Immature natural killer cell (primary cell): ENCODE data around the gene AOPEP. TPM values are rescaled to one million over a fixed set of nuclear protein-coding genes. Genes with fewer than 3 reads are reported as not detected.
A peak's percentile ranks its signal among the peaks of the same experiment; 100 is the strongest.
"Not testable (repeated sequence)": the region's sequence is repeated elsewhere in the genome, so short reads cannot be mapped to it uniquely, and the experiment has no call there.

Experiments used
- DNase-seq, 3 donors: peaks; one replicate each; pipeline ENCODE4 v3.0.0; 2022; ENCODE audit warnings: mixed read lengths in 1 of 3
- H3K27ac Mint-ChIP-seq, 6 donors: one replicate each; pipeline ENCODE4 v1.8.0; 2020; ENCODE audit warnings: mixed read lengths in 6 of 6, mild to moderate bottlenecking in 5 of 6, inconsistent platforms in 4 of 6, moderate library complexity in 3 of 6
- H3K27me3 Mint-ChIP-seq, 3 donors: one replicate each; pipeline ENCODE4 v1.8.0; 2020 to 2021; ENCODE audit warnings: low read depth in 3 of 3, mild to moderate bottlenecking in 3 of 3, mixed read lengths in 3 of 3, moderate library complexity in 3 of 3, inconsistent platforms in 1 of 3
- H3K36me3 Mint-ChIP-seq, 3 donors: one replicate each; pipeline ENCODE4 v1.8.0; 2020; ENCODE audit warnings: mixed read lengths in 3 of 3, inconsistent platforms in 2 of 3, mild to moderate bottlenecking in 2 of 3
- H3K4me1 Mint-ChIP-seq, 2 donors: one replicate each; pipeline ENCODE4 v1.8.0; 2020; ENCODE audit warnings: inconsistent platforms in 2 of 2, mild to moderate bottlenecking in 2 of 2, mixed read lengths in 2 of 2, moderate library complexity in 1 of 2
- H3K4me3 Mint-ChIP-seq, 5 donors: one replicate each; pipeline ENCODE4 v1.8.0; 2020; ENCODE audit warnings: mild to moderate bottlenecking in 5 of 5, mixed read lengths in 5 of 5, inconsistent platforms in 3 of 5, moderate library complexity in 3 of 5
- H3K9me3 Mint-ChIP-seq, 6 donors: one replicate each; pipeline ENCODE4 v1.8.0; 2020; ENCODE audit warnings: mild to moderate bottlenecking in 6 of 6, mixed read lengths in 6 of 6, inconsistent platforms in 4 of 6, moderate library complexity in 3 of 6
- polyA plus RNA-seq, 3 donors: library from polyadenylated mRNA; unstranded; fragments of 300-500 nt; fragmentation: Illumina TruSeq; gene quantifications; one replicate each; pipeline ENCODE4 v1.2.3, GENCODE V29; 2021

The AOPEP gene
- polyA plus RNA-seq, 3 donors from 2014 or later = 4.1 to 6.5 (median 5.2) TPM

DNA sequence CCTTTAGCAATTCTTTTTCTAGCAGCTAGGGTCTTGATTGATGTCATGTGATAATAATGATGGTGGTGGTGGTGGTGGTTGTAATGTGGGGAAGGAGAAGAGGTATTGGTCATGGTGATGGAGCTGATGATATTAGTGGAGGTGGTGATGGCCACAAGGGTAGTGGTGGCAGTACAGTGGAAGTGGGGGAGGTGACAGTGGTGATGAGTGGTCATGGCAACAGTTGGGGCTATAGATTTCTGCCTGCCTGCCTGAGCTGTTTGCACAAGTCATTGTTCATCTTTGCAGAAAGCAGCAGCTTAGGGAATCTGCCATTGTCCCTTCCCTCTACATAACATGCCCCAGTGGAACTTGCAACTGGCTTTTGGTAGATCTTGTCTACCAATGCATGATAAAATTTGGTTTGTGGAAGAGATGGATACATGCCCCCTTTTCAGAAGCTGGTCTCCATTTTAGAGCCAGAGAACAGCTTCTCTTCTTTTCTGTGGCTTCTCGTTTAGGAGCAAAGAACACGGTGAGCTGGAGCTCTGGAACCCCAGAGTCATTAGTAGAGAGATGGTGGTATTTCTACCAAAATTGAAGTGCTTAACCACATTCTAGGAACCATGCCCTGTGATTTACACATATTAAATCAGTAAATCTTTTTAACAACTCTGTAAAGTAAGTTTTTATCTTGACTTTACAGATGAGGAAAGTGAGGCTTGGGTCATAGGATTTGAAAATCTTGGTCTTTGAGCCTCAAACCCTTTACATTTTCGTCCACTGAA is 100.3 kb downstream of the AOPEP start:
- peaks cover 7 to 31% (median 20%) of the 10 kb centered on the region in 3 donors for H3K36me3 Mint-ChIP-seq
- peak; percentile 35 to 54 (median 47) for DNase-seq
- H3K27me3 Mint-ChIP-seq = peaks cover 0 to 6% (median 0%) of the 10 kb centered on the region in 3 donors
- H3K4me1 Mint-ChIP-seq = peaks cover 22 to 34% of the 10 kb centered on the region in 2 donors
- H3K27ac Mint-ChIP-seq = peak overlapping the region in 5 of 6 donors; percentile 4 to 60 (median 7)
- H3K9me3 Mint-ChIP-seq = no peaks in the 10 kb centered on the region
- peak overlapping the region in 2 of 5 donors; percentile 1 to 33 for H3K4me3 Mint-ChIP-seq

DNA sequence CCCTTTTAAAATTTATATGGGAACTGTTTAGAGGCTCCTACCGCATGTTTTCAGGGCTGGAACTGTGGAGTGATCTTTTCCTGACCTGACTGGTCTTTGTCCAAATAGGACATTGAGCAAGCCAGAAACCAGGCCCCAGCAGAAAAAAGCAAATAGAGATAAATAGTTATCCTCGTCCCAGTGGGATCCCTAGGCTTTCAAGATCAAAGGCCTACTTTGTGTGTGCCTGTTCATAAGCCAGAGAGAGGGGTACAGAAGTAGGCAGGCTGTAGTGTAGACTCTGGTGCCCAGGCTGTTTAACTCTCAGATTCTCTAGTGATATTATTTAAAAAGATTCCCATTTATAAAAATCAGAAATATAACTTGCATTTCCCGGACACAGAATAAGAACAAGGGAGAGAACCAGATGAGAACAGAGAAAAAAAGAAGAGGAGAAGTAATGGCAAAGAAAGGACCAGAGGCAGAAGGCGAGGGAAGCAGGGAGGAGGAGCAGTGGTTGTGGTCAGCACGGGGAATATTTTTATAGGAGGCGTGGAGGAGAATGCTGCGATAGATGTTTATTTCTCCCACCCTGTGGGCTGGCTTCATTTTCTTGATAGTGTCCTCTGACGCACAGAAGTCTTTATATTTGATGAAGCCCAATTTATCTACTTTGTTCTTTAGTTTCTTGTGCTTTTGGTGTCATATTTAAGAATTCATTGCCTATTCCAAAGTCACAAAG is 101.2 kb downstream of the AOPEP start:
- Mint-ChIP-seq H3K4me1 (peaks cover 22 to 34% of the 10 kb centered on the region in 2 donors), H3K27ac (peak overlapping the region in 3 of 6 donors; percentile 13 to 73 (median 41)), H3K9me3 (no peaks in the 10 kb centered on the region), H3K27me3 (peaks cover 0 to 6% (median 0%) of the 10 kb centered on the region in 3 donors), H3K4me3 (no peak overlapping the region), H3K36me3 (peaks cover 7 to 33% (median 17%) of the 10 kb centered on the region in 3 donors)
- no peak for DNase-seq

- H3K9me3 Mint-ChIP-seq = no peaks in the 10 kb centered on the region
- H3K4me3 Mint-ChIP-seq = no peak overlapping the region
- no peak overlapping the region for H3K27ac Mint-ChIP-seq
- H3K36me3 Mint-ChIP-seq = peaks cover 7 to 31% (median 16%) of the 10 kb centered on the region in 3 donors
- no peak for DNase-seq
- peaks cover 22 to 34% of the 10 kb centered on the region in 2 donors for H3K4me1 Mint-ChIP-seq
- H3K27me3 Mint-ChIP-seq = peaks cover 0 to 6% (median 0%) of the 10 kb centered on the region in 3 donors
Observed at GRCh38 chr9:94829380-94830070, 103.0 kb downstream of the AOPEP start.

GRCh38 chr9:94830071-94830604 is 103.6 kb downstream of the AOPEP start:
- not testable (repeated sequence) for H3K4me3 Mint-ChIP-seq

DNA sequence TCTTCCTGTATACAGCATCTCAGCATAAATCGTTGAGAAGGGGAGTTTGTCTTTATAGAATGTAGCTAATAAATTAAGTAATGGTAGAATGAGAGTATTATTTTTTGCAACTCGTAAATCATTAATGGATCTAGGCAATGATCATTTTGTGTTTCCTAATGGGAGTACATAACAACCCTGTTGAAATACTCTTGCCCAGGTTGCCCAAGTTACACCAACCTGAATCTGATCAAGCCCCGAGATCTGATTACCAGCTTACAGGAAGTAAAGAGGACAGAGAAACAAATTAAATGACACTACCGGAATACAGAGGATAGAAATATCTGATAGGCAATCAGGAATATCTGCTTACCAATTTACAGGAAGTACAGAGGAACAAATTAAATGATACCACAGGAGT is 107.3 kb downstream of the AOPEP start:
- H3K9me3 Mint-ChIP-seq = peaks cover 0 to 4% (median under 1%) of the 10 kb centered on the region in 6 donors
- peak overlapping the region in 1 of 6 donors; percentile 12 for H3K27ac Mint-ChIP-seq
- no peak for DNase-seq
- H3K4me3 Mint-ChIP-seq = no peak overlapping the region
- H3K4me1 Mint-ChIP-seq = peaks cover 10 to 15% of the 10 kb centered on the region in 2 donors
- H3K27me3 Mint-ChIP-seq = peaks cover 0 to 5% (median 0%) of the 10 kb centered on the region in 3 donors
- H3K36me3 Mint-ChIP-seq = peaks cover 4 to 31% (median 7%) of the 10 kb centered on the region in 3 donors

More at GRCh38 chr9:94830071-94830604, 103.6 kb downstream of the AOPEP start:
- not testable (repeated sequence) for H3K27ac Mint-ChIP-seq, H3K9me3 Mint-ChIP-seq, DNase-seq, H3K27me3 Mint-ChIP-seq
- H3K4me1 Mint-ChIP-seq = peaks cover 22 to 34% of the 10 kb centered on the region in 2 donors
- peaks cover 7 to 31% (median 16%) of the 10 kb centered on the region in 3 donors for H3K36me3 Mint-ChIP-seq

DNA sequence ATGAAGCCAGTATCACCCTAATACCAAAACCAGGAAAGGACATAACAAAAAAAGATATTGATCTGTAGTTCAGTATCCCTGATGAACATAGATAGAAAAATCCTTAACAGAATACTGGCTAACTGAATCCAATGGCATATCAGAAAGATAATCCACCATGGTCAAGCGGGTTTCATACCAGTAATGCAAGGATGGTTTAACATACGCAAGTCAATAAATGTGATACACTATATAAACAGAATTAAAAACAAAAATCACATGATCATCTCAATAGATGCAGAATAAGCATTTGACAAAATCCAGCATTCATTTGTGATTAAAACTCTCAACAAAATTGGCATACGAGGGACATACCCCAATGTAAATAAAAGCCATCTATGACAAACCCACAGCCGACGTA is 110.9 kb downstream of the AOPEP start:
- peaks cover 13 to 21% of the 10 kb centered on the region in 2 donors for H3K4me1 Mint-ChIP-seq
- DNase-seq = no peak
- H3K27me3 Mint-ChIP-seq = peaks cover 0 to 1% (median 0%) of the 10 kb centered on the region in 3 donors
- peaks cover 0 to 10% (median 6%) of the 10 kb centered on the region in 6 donors for H3K9me3 Mint-ChIP-seq
- no peak overlapping the region for H3K4me3 Mint-ChIP-seq
- H3K27ac Mint-ChIP-seq = no peak overlapping the region
- peaks cover 4 to 20% (median 18%) of the 10 kb centered on the region in 3 donors for H3K36me3 Mint-ChIP-seq

DNA sequence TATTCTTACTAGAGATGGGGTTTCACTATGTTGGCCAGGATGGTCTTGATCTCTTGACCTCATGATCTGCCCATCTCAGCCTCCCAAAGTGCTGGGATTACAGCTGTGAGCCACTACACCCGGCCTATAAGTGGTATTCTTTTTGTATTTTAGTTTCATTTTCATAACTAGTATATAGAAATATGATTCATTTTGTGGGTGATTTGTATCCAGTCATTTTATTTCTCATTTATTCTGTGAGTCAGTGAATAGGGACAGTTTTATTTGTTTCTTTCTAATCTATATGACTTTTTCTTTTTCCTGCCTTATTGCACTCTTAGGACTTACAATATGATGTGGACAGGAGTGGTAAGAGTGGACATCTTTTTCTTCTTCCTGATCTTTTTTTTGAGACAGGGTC is 112.9 kb downstream of the AOPEP start:
- Mint-ChIP-seq H3K9me3 (peaks cover 0 to 12% (median 6%) of the 10 kb centered on the region in 6 donors), H3K27ac (peak overlapping the region; percentile 31 to 74 (median 57))
- DNase-seq = peak in 1 of 3 donors; percentile 9

GRCh38 chr9:94840738-94841137 is 114.2 kb downstream of the AOPEP start:
- Mint-ChIP-seq H3K4me1 (peaks cover 23 to 38% of the 10 kb centered on the region in 2 donors), H3K27me3 (peaks cover 0 to 1% (median 0%) of the 10 kb centered on the region in 3 donors), H3K27ac (peak overlapping the region in 3 of 6 donors; percentile 59 to 65 (median 61)), H3K9me3 (peaks cover 0 to 12% (median 6%) of the 10 kb centered on the region in 6 donors), H3K4me3 (no peak overlapping the region), H3K36me3 (peaks cover 4 to 20% (median 15%) of the 10 kb centered on the region in 3 donors)
- DNase-seq = no peak

More for the DNA sequence above, 112.9 kb downstream of the AOPEP start:
- Mint-ChIP-seq H3K4me1 (peaks cover 20 to 33% of the 10 kb centered on the region in 2 donors), H3K27me3 (peaks cover 0 to 1% (median 0%) of the 10 kb centered on the region in 3 donors), H3K4me3 (peak overlapping the region in 2 of 5 donors; percentile 3 to 33), H3K36me3 (peaks cover 4 to 16% (median 15%) of the 10 kb centered on the region in 3 donors)

GRCh38 chr9:94843134-94843533 is 116.6 kb downstream of the AOPEP start:
- H3K27me3 Mint-ChIP-seq = peaks cover 0 to 3% (median 0%) of the 10 kb centered on the region in 3 donors
- H3K4me1 Mint-ChIP-seq = peaks cover 31 to 57% of the 10 kb centered on the region in 2 donors
- no peak for DNase-seq
- peaks cover 0 to 11% (median 6%) of the 10 kb centered on the region in 6 donors for H3K9me3 Mint-ChIP-seq
- peak overlapping the region in 1 of 5 donors; percentile 1 for H3K4me3 Mint-ChIP-seq
- peak overlapping the region in 1 of 6 donors; percentile 56 for H3K27ac Mint-ChIP-seq
- H3K36me3 Mint-ChIP-seq = peaks cover 4 to 25% (median 7%) of the 10 kb centered on the region in 3 donors

DNA sequence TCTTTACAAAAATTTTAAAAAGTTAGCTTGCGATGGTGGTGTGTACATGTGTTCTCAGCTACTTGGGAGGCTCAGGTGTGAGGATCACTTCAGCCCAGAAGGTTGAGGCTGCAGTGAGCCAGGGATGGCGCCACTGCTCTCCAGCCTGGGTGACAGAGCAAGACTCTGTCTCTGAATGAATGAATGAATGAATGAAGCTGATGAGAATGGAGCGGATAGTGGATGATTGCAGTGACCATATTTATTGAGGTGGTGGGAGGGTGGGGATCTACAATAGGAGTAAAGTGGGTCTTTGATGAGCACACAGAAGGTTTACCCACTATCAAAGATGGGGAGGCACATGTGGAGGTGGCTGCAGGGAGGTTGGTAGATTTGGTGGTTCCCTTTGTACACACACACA is 120.2 kb downstream of the AOPEP start:
- no peak overlapping the region for H3K4me3 Mint-ChIP-seq
- H3K4me1 Mint-ChIP-seq = peaks cover 18 to 39% of the 10 kb centered on the region in 2 donors
- H3K36me3 Mint-ChIP-seq = peaks cover 0 to 17% (median 5%) of the 10 kb centered on the region in 3 donors
- no peak for DNase-seq
- peak overlapping the region in 2 of 6 donors; percentile 27 to 63 for H3K27ac Mint-ChIP-seq
- H3K9me3 Mint-ChIP-seq = peaks cover 0 to 3% (median 0%) of the 10 kb centered on the region in 6 donors
- H3K27me3 Mint-ChIP-seq = peaks cover 0 to 1% (median 0%) of the 10 kb centered on the region in 3 donors

GRCh38 chr9:94847486-94847885 is 121.0 kb downstream of the AOPEP start:
- Mint-ChIP-seq H3K27me3 (peaks cover 0 to 1% (median 0%) of the 10 kb centered on the region in 3 donors), H3K4me3 (no peak overlapping the region), H3K27ac (peak overlapping the region in 3 of 6 donors; percentile 10 to 70 (median 53)), H3K9me3 (peaks cover 0 to 3% (median 0%) of the 10 kb centered on the region in 6 donors), H3K4me1 (peaks cover 18 to 35% of the 10 kb centered on the region in 2 donors), H3K36me3 (peaks cover 0 to 17% (median 5%) of the 10 kb centered on the region in 3 donors)
- no peak for DNase-seq

GRCh38 chr9:94848791-94849190 is 122.3 kb downstream of the AOPEP start:
- not testable (repeated sequence) for DNase-seq, H3K4me3 Mint-ChIP-seq

More at GRCh38 chr9:94848791-94849190, 122.3 kb downstream of the AOPEP start:
- not testable (repeated sequence) for H3K27me3 Mint-ChIP-seq, H3K27ac Mint-ChIP-seq, H3K9me3 Mint-ChIP-seq
- Mint-ChIP-seq H3K36me3 (peaks cover 0 to 17% (median 5%) of the 10 kb centered on the region in 3 donors), H3K4me1 (peaks cover 11 to 24% of the 10 kb centered on the region in 2 donors)
